Right lobe of liver (tissue), 6 donors: Measurements from ENCODE around the gene SEPTIN5. TPM values are rescaled to one million over a fixed set of nuclear protein-coding genes. Genes with fewer than 3 reads are reported as not detected.
A peak's percentile ranks its signal among the peaks of the same experiment; 100 is the strongest.

Experiments used
- ATAC-seq, 4 donors: fragments of 200-7000 bp; cut with Tn5 transposase; one replicate each; pipeline ENCODE4 v1.9.1; 2020; ENCODE audit warnings: mild to moderate bottlenecking in 4 of 4, moderate library complexity in 4 of 4
- DNase-seq, 3 donors: peaks; one replicate each; pipeline ENCODE4 v3.0.0-alpha.2; 2020
- H3K27ac ChIP-seq, 3 donors: fragments of 200-600 bp; one replicate each; pipeline ENCODE4 v1.8.0; 2022
- H3K27me3 ChIP-seq, 2 donors: fragments of 200-600 bp; one replicate each; pipeline ENCODE4 v1.8.0; 2022
- H3K36me3 ChIP-seq, 4 donors: fragments of 200-600 bp; sonication (generic) in 1 of 4; one replicate each; pipeline versions ENCODE4 v1.5.1 to v1.8.0; 2017 to 2022; ENCODE audit warnings: control low read depth in 1 of 4
- H3K4me1 ChIP-seq, 4 donors: fragments of 200-600 bp; sonication (generic) in 1 of 4; one replicate each; pipeline versions ENCODE4 v1.5.1 to v1.8.0; 2017 to 2022; ENCODE audit warnings: control low read depth in 1 of 4
- H3K4me3 ChIP-seq, 3 donors: fragments of 200-600 bp; one replicate each; pipeline ENCODE4 v1.8.0; 2022
- H3K9me3 ChIP-seq, 4 donors: fragments of 200-600 bp; sonication (generic) in 1 of 4; one replicate each; pipeline versions ENCODE4 v1.5.1 to v1.8.0; 2017 to 2022; ENCODE audit warnings: control low read depth in 1 of 4
- CTCF ChIP-seq, 4 donors: fragments of 200-600 bp in 3 of 4; fragments of 450-650 bp in 1 of 4; IDR thresholded peaks; one replicate each; pipeline versions ENCODE4 v1.5.1 to v1.8.0; 2016 to 2022; ENCODE audit warnings: antibody characterized with exemption in 4 of 4, mild to moderate bottlenecking in 2 of 4
- POLR2A ChIP-seq: fragments of 450-650 bp; IDR thresholded peaks from one replicate; pipeline ENCODE4 v1.6.1; 2017; ENCODE audit warnings: antibody characterized with exemption, mild to moderate bottlenecking
- WGBS: methylation state at CpG from one replicate; pipeline ENCODE4 v1.1.6; 2018; ENCODE audit warnings: low coverage, low lambda C conversion rate; ENCODE audit not compliant: insufficient coverage; ENCODE audit errors: missing lambda C conversion rate; 5-methylcytosine and 5-hydroxymethylcytosine counted together
- intact Hi-C, 2 donors: fragments of 100-400 bp; cut with DNase I; formaldehyde crosslinking; loops; one replicate each; pipeline versions ENCODE4 v1.11.2 to v1.14.1; 2022
- total RNA-seq, 6 experiments: library from RNA; depleted of rRNA in 2 of 6; stranded (reverse); fragments of >200 nt in 2 of 6; fragmentation: NEBNext Ultra II Directional in 3 of 6; extraction: Animal tissue kit (Norgen Biotek cat#: 25700) in 3 of 6; gene quantifications; one replicate each; pipeline versions ENCODE4 v1.1.0 to v1.2.4, GENCODE V29; 2016 to 2023
- donor health status: DM: no; HTN: yes; CAD: no.
- donor health status: DM: no; HTN: no; CAD: no.
- donor health status: DM: no; HTN: no; CAD: no.
- donor health status: DM: no; HTN: yes; CAD: no.
- donor health status: DM: no; HTN: yes; CAD: no.

The SEPTIN5 gene
- total RNA-seq, 6 experiments from 2014 or later = 1.3 to 3.7 (median 2.1) TPM

GRCh38 chr22:19710769-19711106 is 3.6 kb upstream of the SEPTIN5 start:
- Histone ChIP-seq H3K9me3 (no peaks in the 10 kb centered on the region), H3K36me3 (no peaks in the 10 kb centered on the region), H3K27ac (no peak overlapping the region), H3K4me1 (peaks cover 0 to 5% (median 0%) of the 10 kb centered on the region in 4 donors), H3K27me3 (no peaks in the 10 kb centered on the region), H3K4me3 (no peak overlapping the region)
- DNase-seq = no peak
- no peak for ATAC-seq
- intact Hi-C loops = no loop called here
- no peak for TF ChIP-seq CTCF (IDR thresholded peaks at IDR 0.05)
- no peak for TF ChIP-seq POLR2A
- WGBS = 90% methylated on average over 2 of the region's 6 CpGs

- DNase-seq (no peak), ATAC-seq (no peak)
- Histone ChIP-seq H3K4me1 (peaks cover 0 to 5% (median 0%) of the 10 kb centered on the region in 4 donors), H3K9me3 (no peaks in the 10 kb centered on the region), H3K4me3 (no peak overlapping the region), H3K36me3 (no peaks in the 10 kb centered on the region), H3K27me3 (no peaks in the 10 kb centered on the region), H3K27ac (no peak overlapping the region)
- intact Hi-C loops = no loop called here
- WGBS = 87% methylated on average over 3 of the region's 13 CpGs
- TF ChIP-seq CTCF (IDR thresholded peaks at IDR 0.05) (no peak), POLR2A (no peak)
These were observed 1.1 kb upstream of the SEPTIN5 start for GRCh38 chr22:19713245-19713644.

GRCh38 chr22:19713650-19714311 is 522 bp upstream of the SEPTIN5 start:
- H3K9me3 ChIP-seq = no peaks in the 10 kb centered on the region
- WGBS = 6% methylated on average over 11 of the region's 38 CpGs
- peak overlapping the region in 1 of 3 donors; percentile 50 for H3K4me3 ChIP-seq
- no peaks in the 10 kb centered on the region for H3K36me3 ChIP-seq
- DNase-seq (no peak), ATAC-seq (peak in 2 of 4 donors; percentile 19 to 27)
- peaks cover 0 to 10% (median 0%) of the 10 kb centered on the region in 4 donors for H3K4me1 ChIP-seq
- TF ChIP-seq CTCF (IDR thresholded peaks at IDR 0.05) = no peak
- no peak for TF ChIP-seq POLR2A
- intact Hi-C loops = no loop called here
- H3K27ac ChIP-seq = no peak overlapping the region
- H3K27me3 ChIP-seq = no peaks in the 10 kb centered on the region

GRCh38 chr22:19715188-19715930 is 1.1 kb downstream of the SEPTIN5 start:
- no peak overlapping the region for H3K27ac ChIP-seq
- H3K4me3 ChIP-seq = peak overlapping the region in 1 of 3 donors; percentile 50
- no peaks in the 10 kb centered on the region for H3K27me3 ChIP-seq
- ATAC-seq = no peak
- no CpG with 5 or more reads among the region's 4 CpGs for WGBS
- peaks cover 0 to 12% (median 0%) of the 10 kb centered on the region in 4 donors for H3K4me1 ChIP-seq
- no peak for DNase-seq
- no peak for TF ChIP-seq CTCF (IDR thresholded peaks at IDR 0.05)
- TF ChIP-seq POLR2A = no peak
- no peaks in the 10 kb centered on the region for H3K9me3 ChIP-seq
- H3K36me3 ChIP-seq = no peaks in the 10 kb centered on the region
- intact Hi-C loops = no loop called here
